ENCODE measurements around the gene DHX29.

- TF ChIP-seq, protein P1, sequence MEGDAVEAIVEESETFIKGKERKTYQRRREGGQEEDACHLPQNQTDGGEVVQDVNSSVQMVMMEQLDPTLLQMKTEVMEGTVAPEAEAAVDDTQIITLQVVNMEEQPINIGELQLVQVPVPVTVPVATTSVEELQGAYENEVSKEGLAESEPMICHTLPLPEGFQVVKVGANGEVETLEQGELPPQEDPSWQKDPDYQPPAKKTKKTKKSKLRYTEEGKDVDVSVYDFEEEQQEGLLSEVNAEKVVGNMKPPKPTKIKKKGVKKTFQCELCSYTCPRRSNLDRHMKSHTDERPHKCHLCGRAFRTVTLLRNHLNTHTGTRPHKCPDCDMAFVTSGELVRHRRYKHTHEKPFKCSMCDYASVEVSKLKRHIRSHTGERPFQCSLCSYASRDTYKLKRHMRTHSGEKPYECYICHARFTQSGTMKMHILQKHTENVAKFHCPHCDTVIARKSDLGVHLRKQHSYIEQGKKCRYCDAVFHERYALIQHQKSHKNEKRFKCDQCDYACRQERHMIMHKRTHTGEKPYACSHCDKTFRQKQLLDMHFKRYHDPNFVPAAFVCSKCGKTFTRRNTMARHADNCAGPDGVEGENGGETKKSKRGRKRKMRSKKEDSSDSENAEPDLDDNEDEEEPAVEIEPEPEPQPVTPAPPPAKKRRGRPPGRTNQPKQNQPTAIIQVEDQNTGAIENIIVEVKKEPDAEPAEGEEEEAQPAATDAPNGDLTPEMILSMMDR (IDR thresholded peaks at IDR 0.05): no peak
- TF ChIP-seq POLR2A (IDR thresholded peaks at IDR 0.05): no peak
These were observed 6.5 kb upstream of the DHX29 start for GRCh38 chr5:55313870-55314617.
